AML-193 (cell line): ENCODE measurements around the gene BCL2L13.
"Not testable (repeated sequence)": the region's sequence is repeated elsewhere in the genome, so short reads cannot be mapped to it uniquely, and the experiment has no call there.

Source experiments
- DNase-seq, 2 experiments: peaks; one replicate each; lab custom pipeline; 2025; lab: John Stamatoyannopoulos, UW

The BCL2L13 gene

DNA sequence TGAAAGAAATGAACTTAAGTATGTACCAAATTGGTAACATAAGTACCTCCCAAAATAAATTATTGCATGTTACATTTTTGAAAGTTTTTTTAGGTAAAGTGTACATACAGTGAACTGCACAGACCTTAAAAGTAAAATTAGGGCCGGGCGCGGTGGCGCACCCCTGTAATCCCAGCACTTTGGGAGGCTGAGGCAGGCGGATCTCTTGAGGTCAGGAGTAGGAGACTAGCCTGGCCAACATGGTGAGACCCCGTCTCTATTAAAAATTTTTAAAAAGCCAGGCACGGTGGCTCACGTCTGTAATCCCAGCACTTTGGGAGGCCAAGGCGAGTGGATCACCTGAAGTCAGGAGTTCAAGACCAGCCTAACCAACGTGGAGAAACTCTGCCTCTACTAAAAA lies 1.7 kb upstream of the BCL2L13 start:
- DNase-seq, result not testable (repeated sequence)

DNA sequence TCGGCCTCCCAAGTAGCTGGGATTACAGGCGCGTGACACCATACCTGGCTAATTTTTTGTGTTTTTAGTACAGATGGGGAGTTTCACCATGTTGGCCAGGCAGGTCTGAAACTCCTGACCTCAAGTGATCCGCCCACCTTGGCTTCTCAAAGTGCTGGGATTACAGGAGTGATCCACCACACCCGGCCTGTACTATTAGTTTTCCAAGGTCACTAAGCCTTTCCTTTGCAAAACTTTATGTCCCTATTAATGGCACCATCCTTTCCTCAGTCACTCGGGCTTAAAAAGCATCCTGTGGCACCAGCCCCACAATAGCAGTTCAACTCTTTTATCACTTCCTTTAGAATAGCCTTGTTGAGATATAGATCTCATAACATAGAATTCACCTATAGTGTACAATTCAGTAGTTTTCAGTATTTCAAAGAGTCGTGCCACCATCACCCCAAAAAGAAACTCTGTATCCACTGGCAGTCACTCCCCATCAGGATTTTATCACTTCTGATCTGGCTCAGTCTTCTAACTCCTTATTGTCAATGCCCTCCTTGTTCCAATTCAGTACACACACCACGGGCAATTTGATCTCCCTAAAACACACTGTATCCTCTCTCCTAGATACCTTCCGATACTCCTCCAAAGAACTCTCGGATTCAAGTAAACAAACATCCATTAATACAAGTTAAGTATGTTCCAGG lies 921 bp upstream of the BCL2L13 start:
- DNase-seq, result no peak

DNA sequence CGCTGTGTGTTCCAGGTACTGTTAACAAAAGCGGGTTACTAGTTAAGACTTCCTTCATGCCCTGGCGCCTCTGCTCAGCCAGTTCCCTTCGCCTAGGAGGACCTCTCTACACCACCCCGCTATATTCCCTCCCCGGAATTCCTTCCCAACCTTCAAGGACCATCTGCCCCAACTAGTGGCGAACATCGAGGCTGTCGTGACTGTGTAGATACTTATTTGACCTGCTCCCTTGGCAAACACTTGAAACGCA lies 450 bp upstream of the BCL2L13 start:
- DNase-seq, result no peak

DNA sequence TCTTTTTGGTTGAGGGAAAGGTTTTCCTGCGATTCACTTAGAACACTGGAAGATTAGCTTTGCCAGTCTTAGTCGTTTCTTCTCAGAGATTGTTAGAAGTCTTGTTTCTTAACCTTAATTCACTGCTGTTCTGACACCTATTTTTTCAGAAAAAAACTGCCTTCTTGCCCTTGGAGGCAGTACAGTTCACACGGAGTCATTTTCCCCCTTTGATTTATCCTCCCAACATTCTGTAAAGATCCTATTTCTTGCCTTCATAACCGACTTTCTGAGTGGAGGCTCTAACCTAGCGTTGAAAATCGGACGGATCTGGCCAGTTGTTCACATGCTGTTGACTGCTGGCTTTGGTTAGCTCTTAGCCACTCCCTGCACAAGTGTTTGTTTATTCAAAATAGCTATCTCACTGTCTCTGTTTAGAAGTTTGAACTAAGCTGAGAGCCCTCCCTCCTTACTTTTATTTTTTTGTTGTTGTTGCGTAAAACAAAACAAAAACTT lies 737 bp downstream of the BCL2L13 start:
- DNase-seq, result no peak

DNA sequence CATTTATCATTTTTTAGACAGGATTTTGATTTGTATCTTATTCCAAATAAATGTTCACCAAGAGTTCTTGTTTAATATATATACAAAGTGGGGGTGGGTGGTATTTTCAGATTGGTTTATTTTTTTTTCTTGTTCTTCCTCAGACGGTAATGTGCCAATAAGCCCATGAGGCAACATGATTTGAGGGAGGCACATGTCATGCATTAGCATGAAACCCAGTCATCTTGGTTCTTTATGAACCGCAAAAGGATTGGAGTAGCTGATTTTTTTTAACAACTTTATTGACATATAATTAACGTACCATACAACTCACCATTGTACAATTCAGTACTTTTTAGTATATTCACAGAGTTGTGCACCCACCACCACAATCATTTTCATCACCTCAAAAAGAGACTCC lies 2.7 kb downstream of the BCL2L13 start:
- no peak for DNase-seq

DNA sequence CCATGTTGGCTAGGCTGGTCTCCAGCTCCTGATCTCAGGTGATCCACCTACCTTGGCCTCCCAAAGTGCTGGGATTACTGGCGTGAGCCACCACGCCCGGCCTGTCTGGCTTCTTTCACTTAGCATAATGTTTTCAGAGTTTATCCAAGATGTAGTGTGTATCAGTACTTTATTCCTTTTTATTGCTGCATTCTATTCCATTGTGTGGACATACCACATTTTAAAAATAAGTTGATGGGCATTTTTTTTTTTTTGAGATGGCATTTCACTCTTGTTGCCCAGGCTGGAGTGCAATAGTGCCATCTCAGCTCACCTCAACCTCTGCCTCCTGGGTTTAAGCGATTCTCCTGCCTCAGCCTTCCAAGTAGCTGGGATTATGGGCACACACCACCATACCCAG lies 3.8 kb downstream of the BCL2L13 start:
- DNase-seq, result not testable (repeated sequence)

DNA sequence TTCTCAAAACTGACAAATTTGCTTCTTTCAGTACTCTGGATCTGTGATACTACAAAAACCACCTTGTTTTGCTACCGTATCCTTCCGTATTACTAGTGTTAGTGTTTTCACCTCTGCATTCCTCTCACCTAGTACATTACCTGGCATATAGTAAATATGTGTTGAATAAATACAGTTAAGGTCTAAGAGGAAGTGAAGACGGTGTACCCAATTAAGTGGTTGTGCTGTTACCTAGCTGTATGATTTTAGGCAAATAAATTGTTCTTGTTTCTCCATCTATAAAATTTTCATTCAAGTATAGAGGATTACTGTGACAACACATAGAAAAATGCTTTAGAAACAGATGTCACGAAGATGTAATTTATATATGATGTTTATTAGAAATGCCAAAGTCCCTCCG lies 8.9 kb downstream of the BCL2L13 start:
- no peak for DNase-seq

DNA sequence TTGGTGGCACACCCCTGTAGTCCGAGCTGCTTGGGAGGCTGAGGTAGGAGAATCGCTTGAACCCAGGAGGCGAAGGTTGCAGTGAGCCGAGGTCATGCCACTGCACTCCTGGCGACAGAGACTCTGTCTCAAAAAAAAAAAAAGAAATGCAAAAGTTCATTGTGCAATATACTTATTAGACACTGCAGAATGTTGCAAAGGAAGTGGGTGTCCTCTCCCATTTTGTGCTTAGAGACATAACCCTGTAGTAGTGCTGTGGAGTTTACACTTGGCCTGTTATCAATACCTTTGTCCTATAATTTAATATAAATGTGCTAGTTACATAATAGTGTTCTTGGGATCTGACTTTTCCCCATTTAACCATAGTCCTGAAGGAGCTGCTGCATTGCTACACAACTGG lies 9.4 kb downstream of the BCL2L13 start:
- DNase-seq, result peak; percentile 62 to 66

DNA sequence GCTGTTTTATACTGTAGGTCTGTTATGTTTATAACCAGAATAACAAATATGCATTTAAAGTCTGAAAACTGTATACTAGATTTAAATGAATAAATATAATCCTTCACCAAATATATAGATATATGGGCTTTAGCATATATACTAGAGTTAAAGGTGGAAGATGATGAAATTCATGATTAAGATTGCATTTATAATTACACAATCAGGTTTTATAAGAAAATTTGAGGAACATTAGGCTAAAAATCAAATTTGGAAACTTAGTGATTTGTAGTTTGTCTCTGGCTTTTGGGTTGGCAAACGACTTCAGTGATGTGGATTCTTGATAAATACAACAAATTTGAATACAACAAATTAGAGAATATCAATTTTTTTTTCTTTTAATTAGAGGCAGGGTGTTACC lies 10.0 kb downstream of the BCL2L13 start:
- DNase-seq, result peak in 1 of 2 experiments; percentile 9

DNA sequence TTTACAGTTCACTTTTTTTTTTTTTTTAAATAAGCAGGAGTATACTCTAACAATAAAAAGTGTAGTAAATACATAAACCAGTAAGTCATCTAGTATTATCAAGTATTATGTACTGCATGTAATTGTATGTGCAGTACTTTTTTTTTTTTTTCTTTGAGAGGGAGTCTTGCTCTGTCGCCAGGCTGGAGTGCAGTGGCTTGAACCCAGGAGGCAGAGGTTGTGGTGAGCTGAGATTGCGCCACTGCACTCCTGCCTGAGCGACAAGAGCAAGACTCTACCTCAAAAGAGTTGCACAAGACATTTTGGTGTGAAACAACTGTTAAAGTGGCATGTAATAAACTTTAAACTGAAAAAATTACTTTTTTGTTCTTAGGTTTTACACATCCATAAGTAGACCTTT lies 16.7 kb downstream of the BCL2L13 start:
- DNase-seq, result peak; percentile 76

DNA sequence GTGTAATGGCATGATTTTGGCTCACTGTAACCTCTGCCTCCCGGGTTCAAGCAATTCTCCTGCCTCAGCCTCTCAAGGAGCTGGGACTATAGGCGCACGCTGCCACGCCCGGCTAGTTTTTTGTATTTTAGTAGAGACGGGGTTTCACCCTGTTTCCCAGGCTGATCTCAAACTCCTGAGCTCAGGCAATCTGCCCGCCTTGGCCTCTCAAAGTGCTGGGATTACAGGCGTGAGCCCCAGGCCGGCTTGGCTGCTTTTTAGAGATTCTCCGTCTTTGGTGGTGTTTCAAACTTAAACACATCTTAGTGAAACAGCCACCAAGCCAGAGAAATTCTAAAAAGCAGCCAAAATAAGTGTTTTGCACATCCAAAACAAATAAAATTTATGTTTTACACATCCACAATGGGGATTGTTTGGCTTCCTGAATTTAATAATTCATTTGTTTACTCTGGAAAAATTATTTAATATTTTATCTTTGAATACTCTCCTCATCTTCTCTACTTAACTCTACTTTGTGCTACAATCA lies 18.4 kb downstream of the BCL2L13 start:
- DNase-seq, result no peak

DNA sequence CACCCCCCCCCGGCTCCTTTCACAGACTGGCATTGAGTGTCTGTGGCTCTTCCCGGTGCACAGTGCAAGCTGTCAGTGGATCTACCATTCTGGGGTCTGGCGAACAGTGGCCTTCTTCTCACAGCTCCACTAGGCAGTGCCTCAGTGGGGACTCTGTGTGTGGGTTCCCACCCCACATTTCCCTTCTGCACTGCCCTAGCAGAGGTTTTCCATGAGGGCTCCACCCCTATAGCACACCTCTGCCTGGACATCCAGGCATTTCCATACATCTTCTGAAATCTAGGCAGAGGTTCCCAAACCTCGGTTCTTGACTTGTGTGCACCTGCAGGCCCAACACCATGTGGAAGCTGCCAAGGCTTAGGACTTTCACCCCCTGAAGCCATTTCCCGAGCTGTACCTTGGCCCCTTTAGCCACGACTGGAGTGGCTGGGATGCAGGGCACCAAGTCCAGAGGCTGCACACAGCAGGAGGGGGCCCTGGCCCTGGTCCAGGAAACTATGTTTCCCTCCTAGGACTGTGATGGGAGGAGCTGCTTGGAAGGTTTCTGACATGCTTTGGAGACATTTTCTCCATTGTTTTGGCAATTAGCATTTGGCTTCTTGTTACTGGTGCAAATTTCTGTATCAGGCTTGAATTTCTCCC lies 26.0 kb downstream of the BCL2L13 start:
- no peak for DNase-seq

DNA sequence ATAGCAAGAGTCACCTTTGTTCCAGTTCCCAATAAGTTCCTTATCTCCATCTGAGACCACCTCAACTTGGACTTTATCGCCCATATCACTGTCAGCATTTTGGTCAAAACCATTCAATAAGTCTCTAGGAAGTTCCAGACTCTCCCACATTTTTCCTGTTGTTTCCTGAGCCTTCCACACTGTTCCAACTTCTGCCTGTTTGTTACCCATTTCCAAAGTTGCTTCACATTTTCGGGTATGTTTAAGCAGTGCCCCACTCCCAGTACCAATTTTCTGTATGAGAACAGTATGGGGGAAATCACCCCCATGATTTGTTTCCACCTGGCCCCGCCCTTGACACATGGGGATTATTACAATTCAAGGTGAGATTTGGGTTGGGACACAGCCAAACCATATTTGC lies 26.7 kb downstream of the BCL2L13 start:
- DNase-seq, result no peak

DNA sequence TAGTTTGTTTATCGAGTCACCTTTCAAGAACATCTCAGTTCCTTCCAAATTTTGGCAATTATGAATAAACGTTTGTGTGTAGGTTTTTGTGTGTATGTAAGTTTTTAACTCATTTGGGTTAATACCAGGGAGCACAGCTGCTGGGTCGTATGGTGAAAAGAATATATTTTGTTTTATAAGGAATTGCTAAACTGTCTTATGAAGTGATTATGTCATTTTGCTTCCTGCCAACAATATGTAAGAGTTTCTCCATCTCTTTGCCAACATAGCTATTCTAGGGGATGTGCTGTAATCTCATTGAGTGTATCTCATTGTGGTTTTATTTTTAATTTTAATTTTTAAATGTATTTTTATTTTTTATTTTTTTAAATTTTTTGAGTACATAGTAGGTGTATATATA lies 27.3 kb downstream of the BCL2L13 start:
- DNase-seq, result peak; percentile 68 to 73

DNA sequence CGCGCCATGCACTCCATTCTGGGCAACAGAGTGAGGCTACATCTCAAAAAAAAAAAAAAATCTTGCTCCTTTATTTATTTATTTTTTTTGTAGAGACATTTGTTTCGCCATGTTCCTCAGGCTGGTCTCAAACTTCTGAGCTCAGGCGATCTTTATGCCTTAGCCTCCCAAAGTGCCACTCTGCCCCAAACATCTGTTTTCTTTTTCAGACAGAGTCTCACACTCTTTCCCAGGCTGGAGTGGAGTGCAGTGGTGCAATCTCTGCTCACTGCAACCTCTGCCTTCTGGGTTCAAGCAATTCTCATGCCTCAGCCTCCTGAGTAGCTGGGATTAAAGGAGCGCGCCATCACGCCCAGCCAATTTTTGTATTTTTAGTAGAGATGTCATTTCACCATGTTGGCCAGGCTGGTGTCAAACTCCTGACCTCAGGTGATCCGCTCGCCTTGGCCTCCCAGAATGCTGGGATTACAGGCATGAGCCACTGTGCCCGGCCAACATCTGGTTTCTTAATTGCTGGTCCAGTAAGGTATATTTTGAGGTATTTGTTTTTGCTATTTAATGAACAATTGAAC lies 33.0 kb downstream of the BCL2L13 start:
- not testable (repeated sequence) for DNase-seq

DNA sequence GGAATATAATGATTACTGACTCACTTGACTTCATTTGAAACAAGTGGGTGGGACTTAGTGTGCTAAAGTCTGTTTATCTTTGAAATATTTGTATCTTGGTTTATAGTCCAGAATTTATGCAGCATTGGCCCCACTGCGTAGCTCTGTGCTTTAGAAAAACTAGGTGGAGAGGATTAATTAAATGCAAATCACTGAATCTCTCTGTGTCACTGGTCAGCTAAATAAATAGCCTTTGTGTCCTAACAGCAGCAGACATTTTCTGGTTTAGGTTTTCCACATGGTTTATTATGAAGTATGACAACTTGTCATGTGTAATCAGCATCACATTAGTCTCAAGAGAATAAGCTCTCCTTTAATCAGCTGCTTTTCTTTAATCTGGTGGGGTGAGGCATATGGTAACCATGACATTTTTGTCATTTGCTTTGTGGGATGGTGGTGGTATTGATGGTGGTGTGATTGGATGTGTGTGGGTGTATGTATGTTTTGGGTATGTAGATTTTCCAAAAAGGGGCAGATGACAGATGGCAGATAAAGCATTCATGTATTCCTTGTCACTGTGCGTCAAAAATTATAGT lies 33.9 kb downstream of the BCL2L13 start:
- DNase-seq, result no peak

DNA sequence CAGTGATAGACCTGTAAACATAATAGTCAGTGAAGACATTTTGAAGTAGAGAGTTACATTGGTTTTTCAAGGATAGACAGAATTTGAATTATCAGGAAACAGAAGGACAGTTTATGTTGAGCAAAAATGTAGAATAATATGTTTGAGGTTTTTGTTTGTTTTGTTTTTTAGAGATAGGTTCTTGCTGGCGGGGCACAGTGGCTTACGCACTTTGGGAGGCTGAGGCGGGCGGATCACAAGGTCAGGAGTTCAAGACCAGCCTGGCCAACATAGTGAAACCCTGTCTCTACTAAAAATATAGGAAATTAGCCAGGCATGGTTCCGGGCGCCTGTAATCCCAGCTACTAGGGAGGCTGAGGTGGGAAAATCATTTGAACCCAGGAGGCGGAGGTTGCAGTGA lies 35.6 kb downstream of the BCL2L13 start:
- no peak for DNase-seq

DNA sequence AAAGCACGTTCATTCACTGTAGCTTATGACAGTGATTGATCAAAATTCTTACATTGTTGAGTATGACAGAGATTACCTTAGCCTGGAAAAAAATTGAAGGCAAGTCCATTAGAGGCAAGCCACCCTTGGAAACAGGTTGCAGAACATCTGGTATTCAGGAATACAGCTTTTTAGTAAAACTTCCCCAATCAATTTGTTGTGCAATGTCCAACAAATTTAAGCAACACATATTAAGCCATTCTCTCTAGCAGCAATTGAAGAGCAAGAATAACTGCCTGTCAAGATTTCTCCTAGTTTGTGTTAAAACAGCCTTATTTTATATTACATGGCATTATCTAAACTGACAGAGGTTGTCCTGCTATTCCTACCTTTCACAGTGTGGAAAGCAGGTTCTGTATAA lies 37.0 kb downstream of the BCL2L13 start:
- peak; percentile 56 to 71 for DNase-seq

DNA sequence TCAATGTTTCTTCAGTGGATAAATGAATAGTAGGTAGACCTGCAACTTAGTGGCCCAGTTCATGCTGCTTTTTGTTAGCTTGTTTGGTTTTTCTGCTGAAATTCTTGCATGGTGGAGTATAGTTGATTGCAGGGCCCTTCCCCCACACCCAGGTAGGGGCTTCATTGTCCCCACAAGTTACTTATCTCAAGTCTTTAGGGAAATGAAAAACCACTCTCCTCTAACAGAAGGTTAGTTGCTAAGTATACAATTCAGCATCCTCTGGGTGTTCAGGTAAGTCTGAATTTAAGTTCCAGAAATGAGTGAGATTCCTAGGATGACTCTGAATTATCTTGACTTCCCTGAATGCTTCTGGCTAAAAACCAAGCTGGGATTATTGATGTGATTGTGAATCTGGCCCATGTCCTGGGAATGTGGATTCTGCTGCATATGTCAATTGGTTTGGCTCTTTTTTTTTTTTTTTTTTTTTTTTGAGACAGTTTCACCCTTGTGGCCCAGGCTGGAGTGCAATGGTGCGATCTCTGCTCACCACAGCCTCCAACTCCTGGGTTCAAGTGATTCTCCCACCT lies 40.3 kb downstream of the BCL2L13 start:
- DNase-seq, result no peak

DNA sequence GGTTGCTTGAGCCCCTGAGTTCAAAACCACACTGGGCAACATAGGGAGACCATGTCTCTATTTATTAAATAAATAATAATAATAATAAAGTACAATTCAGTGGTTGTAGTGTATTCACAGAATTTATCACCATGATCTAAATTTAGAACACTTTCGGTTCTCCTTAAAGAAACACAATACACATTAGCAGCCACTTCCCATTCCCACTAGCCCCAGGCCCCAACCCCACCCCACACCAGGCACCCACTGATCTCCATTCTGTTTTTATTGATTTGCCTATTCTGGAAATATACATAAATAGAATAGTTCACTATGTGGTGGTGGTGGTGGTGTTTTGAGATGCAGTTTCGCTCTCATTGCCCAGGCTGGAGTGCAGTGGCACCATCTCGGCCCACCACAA lies 45.7 kb downstream of the BCL2L13 start:
- no peak for DNase-seq

DNA sequence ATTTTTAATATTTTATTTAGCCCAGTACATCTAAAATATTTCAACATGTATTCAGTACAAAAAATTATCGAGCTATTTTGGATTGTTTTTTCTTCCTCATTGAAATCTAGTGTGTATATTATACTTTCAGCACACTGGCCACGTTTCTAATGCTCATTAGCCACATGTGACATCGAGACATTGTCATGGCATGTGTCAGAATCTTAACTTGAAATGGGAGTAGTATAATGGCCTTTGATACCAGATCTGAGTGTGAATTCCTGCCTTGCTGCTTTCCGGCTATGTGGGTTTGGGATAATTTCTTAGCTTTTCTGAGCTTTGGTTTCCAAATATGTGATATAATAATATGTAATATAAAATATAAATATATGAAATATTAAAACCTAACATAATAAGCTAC lies 54.3 kb downstream of the BCL2L13 start:
- no peak for DNase-seq

DNA sequence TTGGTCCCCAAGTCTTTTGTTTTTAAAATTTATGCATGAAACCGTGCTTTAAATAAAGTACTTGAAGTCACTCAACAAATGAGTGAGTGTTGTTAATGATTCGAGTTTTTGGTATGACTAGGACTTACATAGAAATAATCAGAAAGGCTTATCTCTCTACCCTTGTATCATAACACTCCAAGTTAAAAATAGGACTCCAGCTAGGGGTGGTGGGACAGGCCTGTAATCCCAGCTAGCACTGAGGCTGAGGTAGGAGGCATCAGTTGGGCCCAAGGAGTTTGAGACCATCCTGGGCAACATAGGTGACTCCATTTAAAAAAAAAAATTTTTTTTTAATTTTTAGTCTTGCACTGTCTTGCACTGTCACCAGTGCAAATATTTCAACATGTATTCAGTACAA lies 55.6 kb downstream of the BCL2L13 start:
- DNase-seq, result no peak

DNA sequence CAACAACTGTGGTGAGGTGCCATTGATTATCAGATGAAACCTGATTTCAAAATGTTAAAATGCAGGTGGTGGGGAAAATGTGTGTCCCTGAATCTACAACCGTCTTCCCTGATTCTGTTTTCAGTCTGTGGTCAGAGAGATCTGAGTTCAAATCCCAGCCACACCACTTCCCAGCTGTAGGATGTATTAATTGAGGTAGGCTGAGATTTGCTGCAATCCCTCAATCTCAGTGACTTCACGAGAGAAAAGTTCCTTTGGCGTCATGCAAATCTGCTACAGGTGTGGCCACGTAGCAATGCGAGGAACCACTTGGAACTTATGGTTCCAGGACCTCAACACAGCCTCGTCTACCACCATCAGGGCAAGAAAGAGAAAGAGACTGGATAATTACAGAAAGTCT lies 56.2 kb downstream of the BCL2L13 start:
- DNase-seq, result no peak
